ENCODE measurements around the gene CECR2.
A peak's percentile ranks its signal among the peaks of the same experiment; 100 is the strongest.

Gene CECR2

GRCh38 chr22:17337639-17338038 is 31.6 kb upstream of the CECR2 start:
- Histone ChIP-seq H3K4ac (ENCODE audit: low read depth, low read length) (no peak overlapping the region), H3K4me2 (ENCODE audit: low read length) (no peak overlapping the region), H2BK120ac (ENCODE audit: insufficient read depth, low read length, poor library complexity) (no peak overlapping the region), H3K9me3 (ENCODE audit: insufficient read depth, low read depth, low read length) (no peaks in the 10 kb centered on the region), H4K8ac (ENCODE audit: low read depth, low read length) (no peak overlapping the region), H4K91ac (ENCODE audit: low read depth, low read length) (no peak overlapping the region), H3K18ac (ENCODE audit: low read length) (no peak overlapping the region), H3K4me1 (ENCODE audit: control insufficient read depth in 1 of 2, insufficient read depth in 2 of 2, low read length in 2 of 2) (peaks cover 0 to 4% of the 10 kb centered on the region in 2 experiments), H3K79me2 (ENCODE audit: control insufficient read depth, insufficient read depth, low read length, poor library complexity) (no peaks in the 10 kb centered on the region), H2AFZ (ENCODE audit: insufficient read depth, low read length, poor library complexity) (no peak overlapping the region), H3K27ac (ENCODE audit: low read depth, low read length) (no peak overlapping the region), H3K9ac (ENCODE audit: low read length) (peak overlapping the region; percentile 38), H2BK5ac (ENCODE audit: low read depth, low read length, poor library complexity) (no peak overlapping the region), H2BK12ac (ENCODE audit: low read length) (no peak overlapping the region), H3K14ac (ENCODE audit: low read length) (no peak overlapping the region), H3K36me3 (ENCODE audit: control insufficient read depth in 1 of 2, insufficient read depth in 2 of 2, low read length in 2 of 2) (no peaks in the 10 kb centered on the region), H4K12ac (ENCODE audit: low read depth, low read length) (no peak overlapping the region), H3K27me3 (ENCODE audit: insufficient read depth, low read length) (no peaks in the 10 kb centered on the region), H3K79me1 (ENCODE audit: low read length) (no peaks in the 10 kb centered on the region), H2AK5ac (ENCODE audit: low read length) (no peak overlapping the region), H3K4me3 (ENCODE audit: low read depth, low read length) (no peak overlapping the region), H3K23ac (ENCODE audit: low read length) (no peak overlapping the region)
- no peak for DNase-seq
- no CpG with 5 or more reads among the region's 11 CpGs for WGBS (ENCODE audit: extremely low coverage, insufficient coverage, insufficient read length)

- Histone ChIP-seq H3K27ac (ENCODE audit: low read depth, low read length) (no peak overlapping the region), H3K14ac (ENCODE audit: low read length) (no peak overlapping the region), H2AFZ (ENCODE audit: insufficient read depth, low read length, poor library complexity) (no peak overlapping the region), H3K79me2 (ENCODE audit: control insufficient read depth, insufficient read depth, low read length, poor library complexity) (no peaks in the 10 kb centered on the region), H3K36me3 (ENCODE audit: control insufficient read depth in 1 of 2, insufficient read depth in 2 of 2, low read length in 2 of 2) (no peaks in the 10 kb centered on the region), H3K4me2 (ENCODE audit: low read length) (no peak overlapping the region), H3K9ac (ENCODE audit: low read length) (no peak overlapping the region), H3K4me3 (ENCODE audit: low read depth, low read length) (no peak overlapping the region), H3K79me1 (ENCODE audit: low read length) (no peaks in the 10 kb centered on the region), H4K91ac (ENCODE audit: low read depth, low read length) (no peak overlapping the region), H4K8ac (ENCODE audit: low read depth, low read length) (no peak overlapping the region), H2BK12ac (ENCODE audit: low read length) (no peak overlapping the region), H2BK120ac (ENCODE audit: insufficient read depth, low read length, poor library complexity) (no peak overlapping the region), H3K23ac (ENCODE audit: low read length) (no peak overlapping the region), H3K4me1 (ENCODE audit: control insufficient read depth in 1 of 2, insufficient read depth in 2 of 2, low read length in 2 of 2) (peaks cover 3 to 4% of the 10 kb centered on the region in 2 experiments), H3K27me3 (ENCODE audit: insufficient read depth, low read length) (no peaks in the 10 kb centered on the region), H3K9me3 (ENCODE audit: insufficient read depth, low read depth, low read length) (no peaks in the 10 kb centered on the region), H3K18ac (ENCODE audit: low read length) (no peak overlapping the region), H4K12ac (ENCODE audit: low read depth, low read length) (no peak overlapping the region), H3K4ac (ENCODE audit: low read depth, low read length) (no peak overlapping the region), H2AK5ac (ENCODE audit: low read length) (no peak overlapping the region), H2BK5ac (ENCODE audit: low read depth, low read length, poor library complexity) (no peak overlapping the region)
- peak; percentile 87 to 94 for DNase-seq
- WGBS (ENCODE audit: extremely low coverage, insufficient coverage, insufficient read length): no CpG with 5 or more reads among the region's 8 CpGs
These were observed 30.1 kb upstream of the CECR2 start for GRCh38 chr22:17339095-17339693.

- no peak overlapping the region for H4K8ac ChIP-seq (ENCODE audit: low read depth, low read length)
- H2BK120ac ChIP-seq (ENCODE audit: insufficient read depth, low read length, poor library complexity): no peak overlapping the region
- H4K91ac ChIP-seq (ENCODE audit: low read depth, low read length): no peak overlapping the region
- no CpG with 5 or more reads among the region's 5 CpGs for WGBS (ENCODE audit: extremely low coverage, insufficient coverage, insufficient read length)
- DNase-seq: no peak
- H3K9me3 ChIP-seq (ENCODE audit: insufficient read depth, low read depth, low read length): no peaks in the 10 kb centered on the region
- H3K4me2 ChIP-seq (ENCODE audit: low read length): no peak overlapping the region
- no peak overlapping the region for H3K14ac ChIP-seq (ENCODE audit: low read length)
- H3K36me3 ChIP-seq (ENCODE audit: control insufficient read depth in 1 of 2, insufficient read depth in 2 of 2, low read length in 2 of 2): no peaks in the 10 kb centered on the region
- no peaks in the 10 kb centered on the region for H3K79me1 ChIP-seq (ENCODE audit: low read length)
- no peak overlapping the region for H3K4ac ChIP-seq (ENCODE audit: low read depth, low read length)
- no peak overlapping the region for H3K23ac ChIP-seq (ENCODE audit: low read length)
- no peak overlapping the region for H4K12ac ChIP-seq (ENCODE audit: low read depth, low read length)
- no peaks in the 10 kb centered on the region for H3K27me3 ChIP-seq (ENCODE audit: insufficient read depth, low read length)
- H3K27ac ChIP-seq (ENCODE audit: low read depth, low read length): no peak overlapping the region
- H2AFZ ChIP-seq (ENCODE audit: insufficient read depth, low read length, poor library complexity): no peak overlapping the region
- no peak overlapping the region for H2AK5ac ChIP-seq (ENCODE audit: low read length)
- no peak overlapping the region for H3K18ac ChIP-seq (ENCODE audit: low read length)
- no peak overlapping the region for H2BK5ac ChIP-seq (ENCODE audit: low read depth, low read length, poor library complexity)
- H3K79me2 ChIP-seq (ENCODE audit: control insufficient read depth, insufficient read depth, low read length, poor library complexity): no peaks in the 10 kb centered on the region
- H2BK12ac ChIP-seq (ENCODE audit: low read length): no peak overlapping the region
- H3K4me1 ChIP-seq (ENCODE audit: control insufficient read depth in 1 of 2, insufficient read depth in 2 of 2, low read length in 2 of 2): peaks cover 3 to 4% of the 10 kb centered on the region in 2 experiments
- H3K9ac ChIP-seq (ENCODE audit: low read length): no peak overlapping the region
- H3K4me3 ChIP-seq (ENCODE audit: low read depth, low read length): no peak overlapping the region
These were observed 26.9 kb upstream of the CECR2 start for GRCh38 chr22:17342361-17342760.

- H3K23ac ChIP-seq (ENCODE audit: low read length): no peak overlapping the region
- H3K9ac ChIP-seq (ENCODE audit: low read length): no peak overlapping the region
- H3K9me3 ChIP-seq (ENCODE audit: insufficient read depth, low read depth, low read length): no peaks in the 10 kb centered on the region
- H3K79me2 ChIP-seq (ENCODE audit: control insufficient read depth, insufficient read depth, low read length, poor library complexity): no peaks in the 10 kb centered on the region
- H3K4me1 ChIP-seq (ENCODE audit: control insufficient read depth in 1 of 2, insufficient read depth in 2 of 2, low read length in 2 of 2): peaks cover 3 to 4% of the 10 kb centered on the region in 2 experiments
- H3K79me1 ChIP-seq (ENCODE audit: low read length): no peaks in the 10 kb centered on the region
- H4K12ac ChIP-seq (ENCODE audit: low read depth, low read length): no peak overlapping the region
- no peak overlapping the region for H3K4ac ChIP-seq (ENCODE audit: low read depth, low read length)
- H2BK120ac ChIP-seq (ENCODE audit: insufficient read depth, low read length, poor library complexity): no peak overlapping the region
- no peaks in the 10 kb centered on the region for H3K27me3 ChIP-seq (ENCODE audit: insufficient read depth, low read length)
- no peak overlapping the region for H4K91ac ChIP-seq (ENCODE audit: low read depth, low read length)
- H3K4me2 ChIP-seq (ENCODE audit: low read length): no peak overlapping the region
- WGBS (ENCODE audit: extremely low coverage, insufficient coverage, insufficient read length): no CpG with 5 or more reads among the region's 2 CpGs
- H2BK12ac ChIP-seq (ENCODE audit: low read length): no peak overlapping the region
- no peak overlapping the region for H4K8ac ChIP-seq (ENCODE audit: low read depth, low read length)
- no peak overlapping the region for H2AFZ ChIP-seq (ENCODE audit: insufficient read depth, low read length, poor library complexity)
- H3K14ac ChIP-seq (ENCODE audit: low read length): no peak overlapping the region
- no peak for DNase-seq
- no peak overlapping the region for H3K4me3 ChIP-seq (ENCODE audit: low read depth, low read length)
- no peaks in the 10 kb centered on the region for H3K36me3 ChIP-seq (ENCODE audit: control insufficient read depth in 1 of 2, insufficient read depth in 2 of 2, low read length in 2 of 2)
- H2AK5ac ChIP-seq (ENCODE audit: low read length): no peak overlapping the region
- no peak overlapping the region for H3K18ac ChIP-seq (ENCODE audit: low read length)
- no peak overlapping the region for H3K27ac ChIP-seq (ENCODE audit: low read depth, low read length)
- no peak overlapping the region for H2BK5ac ChIP-seq (ENCODE audit: low read depth, low read length, poor library complexity)
These were observed 25.5 kb upstream of the CECR2 start for GRCh38 chr22:17343766-17344165.
